Head of caudate nucleus (tissue), 42 donors: ENCODE results near the gene PICALM.
"Not testable (repeated sequence)": the region's sequence is repeated elsewhere in the genome, so short reads cannot be mapped to it uniquely, and the experiment has no call there.

Experiments used
- DNase-seq, 42 donors: peaks; one replicate each; pipeline versions ENCODE4 v3.0.0 to v3.0.0-alpha.2; 2020 to 2021; ENCODE audit warnings: mixed read lengths in 7 of 42
- intact Hi-C: fragments of 100-400 bp; cut with DNase I; formaldehyde crosslinking; loops from one replicate; pipeline ENCODE4 v1.15.0; 2022

PICALM gene

GRCh38 chr11:86014221-86014620 lies 54.7 kb downstream of the PICALM start:
- intact Hi-C loops: no loop called here

GRCh38 chr11:86013713-86014112 lies 55.2 kb downstream of the PICALM start:
- DNase-seq: no peak
- intact Hi-C loops: no loop called here

More at GRCh38 chr11:86014221-86014620, 54.7 kb downstream of the PICALM start:
- DNase-seq: no peak

GRCh38 chr11:86011175-86011574 lies 57.7 kb downstream of the PICALM start:
- no peak for DNase-seq
- intact Hi-C loops: no loop called here

GRCh38 chr11:86003654-86004053 lies 65.2 kb downstream of the PICALM start:
- intact Hi-C loops: no loop called here
- DNase-seq: no peak

- DNase-seq: no peak
- intact Hi-C loops: no loop called here
Observed at GRCh38 chr11:86002431-86002830, 66.5 kb downstream of the PICALM start.

- intact Hi-C loops: no loop called here
- no peak for DNase-seq
Observed at GRCh38 chr11:85991508-85991907, 77.4 kb downstream of the PICALM start.

- intact Hi-C loops: no loop called here
Observed at GRCh38 chr11:85989746-85990145, 79.1 kb downstream of the PICALM start.

GRCh38 chr11:85988780-85989179 lies 80.1 kb downstream of the PICALM start:
- no peak for DNase-seq
- intact Hi-C loops: no loop called here

More at GRCh38 chr11:85989746-85990145, 79.1 kb downstream of the PICALM start:
- no peak for DNase-seq

GRCh38 chr11:85977751-85978160 lies 91.1 kb downstream of the PICALM start:
- DNase-seq: peak in 2 of 42 donors; percentile 18 to 50
- intact Hi-C loops: no loop called here

GRCh38 chr11:85976525-85976924 lies 92.4 kb downstream of the PICALM start:
- DNase-seq: no peak
- intact Hi-C loops: no loop called here

- DNase-seq: no peak
- intact Hi-C loops: no loop called here
Observed at GRCh38 chr11:85974122-85974521, 94.8 kb downstream of the PICALM start.

GRCh38 chr11:85970593-85970992 lies 98.3 kb downstream of the PICALM start:
- no peak for DNase-seq
- intact Hi-C loops: no loop called here

- DNase-seq: peak in 7 of 42 donors; percentile 20 to 55 (median 32)
- intact Hi-C loops: no loop called here
Observed at GRCh38 chr11:85967457-85967856, 101.4 kb downstream of the PICALM start.

- DNase-seq: no peak
- intact Hi-C loops: no loop called here
Observed at GRCh38 chr11:85965202-85965601, 103.7 kb downstream of the PICALM start.

GRCh38 chr11:85961930-85962363 lies 106.9 kb downstream of the PICALM start:
- no peak for DNase-seq
- intact Hi-C loops: no loop called here

- DNase-seq: no peak
- intact Hi-C loops: no loop called here
Observed at GRCh38 chr11:85961130-85961529, 107.8 kb downstream of the PICALM start.

- DNase-seq: no peak
- intact Hi-C loops: no loop called here
Observed at GRCh38 chr11:85960678-85961077, 108.2 kb downstream of the PICALM start.

GRCh38 chr11:85955531-85955930 lies 113.4 kb downstream of the PICALM start:
- DNase-seq: no peak

GRCh38 chr11:85953491-85954143 lies 115.3 kb downstream of the PICALM start:
- intact Hi-C loops: no loop called here
- no peak for DNase-seq

More at GRCh38 chr11:85955531-85955930, 113.4 kb downstream of the PICALM start:
- intact Hi-C loops: no loop called here

- intact Hi-C loops, DNase-seq: not testable (repeated sequence)
Observed at GRCh38 chr11:85952108-85952485, 116.8 kb downstream of the PICALM start.

GRCh38 chr11:85951428-85952107 lies 117.3 kb downstream of the PICALM start:
- intact Hi-C loops: no loop called here
- DNase-seq: no peak
